Loucy (cell line): ENCODE results near the gene B4GALT1.

Experiments used
- H2AFZ ChIP-seq: fragments of 200-600 bp; sonication (generic); 2 replicates; pipeline ENCODE4 v1.6.0; 2016; ENCODE audit warnings: antibody characterized with exemption, mild to moderate bottlenecking, low read length, moderate library complexity
- H3F3A ChIP-seq: fragments of 200-600 bp; 2 replicates; pipeline ENCODE4 v1.6.0; 2016; ENCODE audit warnings: antibody characterized with exemption, low read depth, mild to moderate bottlenecking
- H3K27me3 ChIP-seq: fragments of 200-600 bp; sonication (generic); 2 replicates; pipeline ENCODE4 v1.6.1; 2014; ENCODE audit warnings: low read length, mild to moderate bottlenecking; ENCODE audit not compliant: insufficient read depth, poor library complexity, severe bottlenecking
- H3K36me3 ChIP-seq: fragments of 200-600 bp; sonication (generic); 2 replicates; pipeline ENCODE4 v1.6.1; 2016; ENCODE audit warnings: low read length; ENCODE audit not compliant: insufficient read depth
- H3K4me1 ChIP-seq: fragments of 200-600 bp; sonication (generic); 2 replicates; pipeline ENCODE4 v1.5.1; 2014; ENCODE audit warnings: low read length, mild to moderate bottlenecking; ENCODE audit not compliant: insufficient read depth, poor library complexity, severe bottlenecking
- H3K4me2 ChIP-seq: fragments of 200-600 bp; sonication (generic); 2 replicates; pipeline ENCODE4 v1.6.0; 2014; ENCODE audit warnings: antibody characterized with exemption, low read length, low read depth, mild to moderate bottlenecking; ENCODE audit not compliant: poor library complexity, severe bottlenecking
- H3K4me3 ChIP-seq: fragments of 200-600 bp; sonication (generic); 2 replicates; pipeline ENCODE4 v1.5.1; 2014; ENCODE audit warnings: low read length, mild to moderate bottlenecking, mixed read lengths; ENCODE audit not compliant: poor library complexity, severe bottlenecking
- H3K79me2 ChIP-seq: fragments of 200-600 bp; sonication (generic); 2 replicates; pipeline ENCODE4 v1.6.1; 2014; ENCODE audit warnings: low read length; ENCODE audit not compliant: insufficient read depth
- H3K9ac ChIP-seq: fragments of 200-600 bp; sonication (generic); 2 replicates; pipeline ENCODE4 v1.6.0; 2014; ENCODE audit warnings: mild to moderate bottlenecking, low read depth, low read length, moderate library complexity; ENCODE audit not compliant: poor library complexity, severe bottlenecking
- H3K9me2 ChIP-seq: fragments of 200-600 bp; sonication (generic); replicated peaks from 2 replicates; pipeline ENCODE4 v1.6.1; 2016; ENCODE audit warnings: low read depth, low read length, mixed read lengths
- H3K9me3 ChIP-seq: fragments of 200-600 bp; sonication (generic); 2 replicates; pipeline ENCODE4 v1.6.1; 2014; ENCODE audit warnings: mild to moderate bottlenecking, antibody characterized with exemption, low read length, low read depth; ENCODE audit not compliant: insufficient read depth
- H4K20me1 ChIP-seq: fragments of 200-600 bp; sonication (generic); 2 replicates; pipeline ENCODE4 v1.6.0; 2014; ENCODE audit warnings: antibody characterized with exemption, low read length, mild to moderate bottlenecking; ENCODE audit not compliant: insufficient read depth, poor library complexity, severe bottlenecking
- CTCF ChIP-seq: fragments of 200-600 bp; sonication (generic); conservative IDR thresholded peaks from 2 replicates; pipeline ENCODE4 v1.5.1; 2014; ENCODE audit warnings: mild to moderate bottlenecking, antibody characterized with exemption, low read length
- EZH2phosphoT487 ChIP-seq: fragments of 200-600 bp; IDR thresholded peaks from 2 replicates; pipeline ENCODE4 v1.6.1; 2018; ENCODE audit warnings: antibody characterized with exemption, mild to moderate bottlenecking, moderate library complexity, borderline replicate concordance

Gene B4GALT1

GRCh38 chr9:33143241-33143661 is 23.9 kb downstream of the B4GALT1 start:
- Histone ChIP-seq H3F3A (no peaks in the 10 kb centered on the region), H3K79me2 (peaks cover 68% of the 10 kb centered on the region), H3K9me2 (no peaks in the 10 kb centered on the region)

GRCh38 chr9:33142535-33142934 is 24.6 kb downstream of the B4GALT1 start:
- H3K36me3 ChIP-seq, result no peaks in the 10 kb centered on the region
- no peak overlapping the region for H3K4me3 ChIP-seq

More at GRCh38 chr9:33143241-33143661, 23.9 kb downstream of the B4GALT1 start:
- Histone ChIP-seq H3K27me3 (no peaks in the 10 kb centered on the region), H2AFZ (no peak overlapping the region), H3K4me2 (no peak overlapping the region), H4K20me1 (no peaks in the 10 kb centered on the region), H3K9ac (no peak overlapping the region), H3K9me3 (no peaks in the 10 kb centered on the region), H3K4me1 (peaks cover 20% of the 10 kb centered on the region), H3K4me3 (no peak overlapping the region), H3K36me3 (no peaks in the 10 kb centered on the region)
- TF ChIP-seq CTCF (no peak), EZH2phosphoT487 (no peak)

GRCh38 chr9:33140401-33141360 is 26.5 kb downstream of the B4GALT1 start:
- Histone ChIP-seq H4K20me1 (no peaks in the 10 kb centered on the region), H3K9me2 (no peaks in the 10 kb centered on the region), H3K79me2 (peaks cover 52% of the 10 kb centered on the region), H3K36me3 (no peaks in the 10 kb centered on the region), H3K4me3 (no peak overlapping the region), H3F3A (no peaks in the 10 kb centered on the region), H3K27me3 (no peaks in the 10 kb centered on the region), H3K9ac (no peak overlapping the region), H3K4me2 (no peak overlapping the region), H3K9me3 (no peaks in the 10 kb centered on the region), H2AFZ (no peak overlapping the region), H3K4me1 (peaks cover 20% of the 10 kb centered on the region)
- no peak for TF ChIP-seq EZH2phosphoT487
- TF ChIP-seq CTCF, result no peak

More at GRCh38 chr9:33142535-33142934, 24.6 kb downstream of the B4GALT1 start:
- H3K9me2 ChIP-seq, result no peaks in the 10 kb centered on the region
- no peaks in the 10 kb centered on the region for H3K9me3 ChIP-seq
- no peaks in the 10 kb centered on the region for H4K20me1 ChIP-seq
- H3F3A ChIP-seq, result no peaks in the 10 kb centered on the region
- H3K4me2 ChIP-seq, result peak overlapping the region; percentile 35
- H3K9ac ChIP-seq, result no peak overlapping the region
- no peak for TF ChIP-seq EZH2phosphoT487
- no peak for TF ChIP-seq CTCF
- peaks cover 20% of the 10 kb centered on the region for H3K4me1 ChIP-seq
- no peaks in the 10 kb centered on the region for H3K27me3 ChIP-seq
- H3K79me2 ChIP-seq, result peaks cover 61% of the 10 kb centered on the region
- H2AFZ ChIP-seq, result no peak overlapping the region
